ENCODE measurements around the gene ADH1A.

- TF ChIP-seq CTCF (IDR thresholded peaks at IDR 0.05) (no peak), POLR2A (IDR thresholded peaks at IDR 0.05) (no peak)
These were observed 10.8 kb upstream of the ADH1A start for GRCh38 chr4:99301376-99302164.

Data from uterus (tissue), 2 donors.